GM23248 (cell line): Measurements from ENCODE around the gene PCLO.
"Not testable (repeated sequence)": the region's sequence is repeated elsewhere in the genome, so short reads cannot be mapped to it uniquely, and the experiment has no call there.

Experiments used
- EZH2 ChIP-seq: fragments of 200-600 bp; sonication (generic); IDR thresholded peaks from 2 replicates; pipeline ENCODE4 v1.6.1; 2018; ENCODE audit warnings: antibody characterized with exemption, mild to moderate bottlenecking; ENCODE audit not compliant: insufficient read depth, poor library complexity, severe bottlenecking
- EZH2phosphoT487 ChIP-seq: fragments of 200-600 bp; sonication (generic); IDR thresholded peaks from 2 replicates; pipeline ENCODE4 v1.6.1; 2018; ENCODE audit warnings: antibody characterized with exemption, moderate library complexity, mild to moderate bottlenecking, low read depth; ENCODE audit not compliant: insufficient read depth

GRCh38 chr7:83023817-83024665 is 138.6 kb downstream of the PCLO start:
- not testable (repeated sequence) for TF ChIP-seq EZH2phosphoT487, EZH2
